CD4-positive, CD25-positive, alpha-beta regulatory T cell (primary cell): ENCODE measurements around the gene TOM1L2. TPM values are rescaled to one million over a fixed set of nuclear protein-coding genes. Genes with fewer than 3 reads are reported as not detected.

Source experiments
- ATAC-seq, 2 donors: fragments of 150-1000 bp; cut with Tn5 transposase; one replicate each; pipeline ENCODE4 v1.10.0; 2021; ENCODE audit warnings: low read depth in 2 of 2, moderate number of reproducible peaks in 2 of 2, moderate library complexity in 1 of 2
- DNase-seq, 3 donors: peaks; one replicate each; pipeline versions ENCODE4 v3.0.0 to v3.0.0-alpha.2; 2012 to 2022; ENCODE audit warnings: mixed read lengths in 1 of 3
- H3K27ac ChIP-seq: one replicate; pipeline ENCODE4 v1.7.0; 2013; ENCODE audit warnings: mild to moderate bottlenecking, low read length; ENCODE audit not compliant: insufficient read depth, poor library complexity, severe bottlenecking
- H3K27me3 ChIP-seq: one replicate; pipeline ENCODE4 v1.7.0; 2013; ENCODE audit warnings: low read length; ENCODE audit not compliant: control insufficient read depth, insufficient read depth
- H3K36me3 ChIP-seq: one replicate; pipeline ENCODE4 v1.7.0; 2013; ENCODE audit warnings: mild to moderate bottlenecking, low read length, moderate library complexity; ENCODE audit not compliant: control insufficient read depth, insufficient read depth
- H3K4me1 ChIP-seq: 2 replicates; pipeline ENCODE4 v1.7.0; 2013; ENCODE audit warnings: mild to moderate bottlenecking, low read length; ENCODE audit not compliant: insufficient read depth, control insufficient read depth, poor library complexity, severe bottlenecking
- H3K4me3 ChIP-seq: one replicate; pipeline ENCODE4 v1.7.0; 2013; ENCODE audit warnings: low read depth, mild to moderate bottlenecking, low read length, moderate library complexity
- H3K9me3 ChIP-seq, 2 experiments: 1 replicate in 1 of 2; 2 replicates in 1 of 2; pipeline ENCODE4 v1.7.0; 2013; ENCODE audit warnings: low read length in 2 of 2, mild to moderate bottlenecking in 1 of 2, moderate library complexity in 1 of 2; ENCODE audit not compliant: control insufficient read depth in 2 of 2
- H3K27ac Mint-ChIP-seq, 3 donors: one replicate each; pipeline ENCODE4 v1.8.0; 2020 to 2022; ENCODE audit warnings: mild to moderate bottlenecking in 3 of 3, mixed read lengths in 3 of 3, moderate library complexity in 2 of 3
- H3K27me3 Mint-ChIP-seq: one replicate; pipeline ENCODE4 v1.8.0; 2022; ENCODE audit warnings: mild to moderate bottlenecking, mixed read lengths
- H3K36me3 Mint-ChIP-seq: one replicate; pipeline ENCODE4 v1.8.0; 2020; ENCODE audit warnings: mixed read lengths
- H3K4me1 Mint-ChIP-seq, 4 donors: one replicate each; pipeline ENCODE4 v1.8.0; 2020 to 2022; ENCODE audit warnings: mixed read lengths in 4 of 4, mild to moderate bottlenecking in 1 of 4
- H3K4me3 Mint-ChIP-seq, 4 donors: one replicate each; pipeline ENCODE4 v1.8.0; 2020 to 2022; ENCODE audit warnings: mild to moderate bottlenecking in 4 of 4, mixed read lengths in 4 of 4, moderate library complexity in 3 of 4
- H3K9me3 Mint-ChIP-seq, 7 donors: one replicate each; pipeline ENCODE4 v1.8.0; 2020 to 2022; ENCODE audit warnings: mixed read lengths in 7 of 7, mild to moderate bottlenecking in 3 of 7, moderate library complexity in 2 of 7
- polyA plus RNA-seq, 4 donors: library from polyadenylated mRNA; unstranded; fragments of 300-500 nt; fragmentation: Illumina TruSeq; gene quantifications; one replicate each; pipeline ENCODE4 v1.2.3, GENCODE V29; 2021
- total RNA-seq: library from RNA; stranded (reverse); gene quantifications from one replicate; pipeline ENCODE4 v1.2.3, GENCODE V29; 2022

The TOM1L2 gene
- total and polyA plus RNA-seq, 5 donors from 2014 or later = 4.0 to 50.8 (median 6.7) TPM

DNA sequence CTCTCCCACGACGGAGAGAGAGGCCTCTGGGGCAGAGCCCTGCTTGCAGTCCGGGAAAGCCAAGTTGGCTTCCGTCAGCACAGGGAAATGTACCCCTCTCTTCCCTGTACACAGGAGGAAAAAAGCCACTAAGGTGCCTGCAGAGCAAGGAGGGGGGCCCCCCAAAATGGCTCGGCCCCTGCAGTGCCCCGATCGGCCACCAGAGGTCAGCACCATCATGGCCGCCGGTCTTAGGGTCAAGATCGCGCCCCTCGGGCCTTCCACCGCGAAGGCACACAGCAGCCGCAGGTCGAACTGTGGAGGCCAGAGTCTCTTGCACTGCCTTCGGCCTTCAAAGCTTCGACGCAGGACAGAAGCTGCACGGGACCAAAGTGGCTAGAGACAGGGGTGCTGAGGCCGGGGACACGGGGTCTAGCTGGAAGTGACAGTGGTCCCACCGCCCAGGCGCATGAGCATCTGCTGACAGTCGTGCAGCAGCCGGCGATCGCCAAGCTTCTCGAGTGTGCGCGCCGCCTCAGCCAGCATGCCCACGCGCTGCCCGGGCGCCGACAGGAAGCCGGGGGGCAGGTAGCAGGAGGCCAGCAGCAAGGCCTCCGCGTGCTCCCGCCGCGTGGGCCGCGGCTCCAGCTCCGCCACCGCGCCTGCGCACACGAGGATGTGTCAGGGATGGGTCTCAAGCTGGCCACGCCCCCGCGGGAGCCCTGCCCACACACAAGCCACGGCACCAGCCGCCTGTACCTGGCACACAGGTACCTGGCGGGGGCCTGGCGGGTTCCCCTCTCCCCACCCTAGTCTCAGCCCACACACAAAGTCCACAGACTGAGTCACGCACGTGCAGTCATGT is 159.8 kb downstream of the TOM1L2 start:
- DNase-seq (peak; percentile 47 to 58 (median 58)), ATAC-seq (peak; percentile 68 to 70)
- Mint-ChIP-seq H3K27ac (no peak overlapping the region), H3K9me3 (peaks cover 0 to 1% (median 0%) of the 10 kb centered on the region in 7 donors), H3K27me3 (no peaks in the 10 kb centered on the region), H3K4me3 (no peak overlapping the region), H3K4me1 (peaks cover 0 to 10% (median 2%) of the 10 kb centered on the region in 4 donors), H3K36me3 (peaks cover 3% of the 10 kb centered on the region)
- Histone ChIP-seq H3K27me3 (no peaks in the 10 kb centered on the region), H3K4me3 (no peak overlapping the region), H3K36me3 (no peaks in the 10 kb centered on the region), H3K27ac (no peak overlapping the region), H3K9me3 (no peaks in the 10 kb centered on the region), H3K4me1 (peaks cover 6% of the 10 kb centered on the region)

DNA sequence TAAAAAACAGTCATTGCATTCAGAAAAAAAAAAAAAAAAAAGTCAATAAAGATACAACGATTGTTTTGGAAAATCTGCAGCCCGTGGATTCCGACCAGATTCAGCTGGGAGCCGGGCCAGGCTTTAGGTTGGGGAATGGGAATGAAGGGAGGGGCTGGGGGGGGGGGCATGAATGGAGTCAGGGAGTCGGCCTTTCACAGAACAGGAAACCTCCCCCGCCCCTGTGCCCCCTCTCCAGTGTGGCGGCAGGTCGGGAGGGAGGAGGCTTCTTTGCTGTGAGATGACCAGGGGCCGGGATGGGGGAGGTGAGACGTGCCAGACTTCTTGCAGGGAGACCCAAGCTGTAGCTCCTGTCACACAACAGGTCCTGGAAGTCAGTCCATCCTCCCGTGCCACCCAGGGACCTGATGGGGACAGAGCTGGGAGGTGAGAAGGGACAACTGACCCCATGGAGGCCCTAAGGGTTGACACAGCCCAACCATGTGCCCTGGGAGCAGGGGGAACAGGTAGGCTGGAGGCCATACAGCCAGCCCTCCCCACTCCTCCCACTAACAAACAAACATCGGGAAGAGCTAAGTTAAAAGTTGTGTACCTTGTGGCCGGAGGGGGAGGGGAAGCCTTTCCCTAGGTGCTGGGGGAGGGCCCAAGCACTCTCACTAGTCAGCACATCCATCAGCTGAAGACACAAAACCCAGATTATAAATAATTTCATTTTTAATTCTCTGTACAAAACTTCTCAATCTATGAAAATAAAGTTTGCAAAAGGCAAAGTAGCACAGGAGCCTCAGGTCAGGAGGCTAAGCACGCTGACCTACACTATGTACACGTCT is 160.6 kb downstream of the TOM1L2 start:
- H3K4me1 ChIP-seq = peaks cover 6% of the 10 kb centered on the region
- no peaks in the 10 kb centered on the region for H3K36me3 ChIP-seq
- no peaks in the 10 kb centered on the region for H3K9me3 ChIP-seq
- H3K27ac ChIP-seq = no peak overlapping the region
- Mint-ChIP-seq H3K27me3 (no peaks in the 10 kb centered on the region), H3K4me3 (no peak overlapping the region), H3K4me1 (peaks cover 0 to 10% (median 2%) of the 10 kb centered on the region in 4 donors), H3K27ac (no peak overlapping the region), H3K36me3 (peaks cover 3% of the 10 kb centered on the region), H3K9me3 (peaks cover 0 to 1% (median 0%) of the 10 kb centered on the region in 7 donors)
- no peak for ATAC-seq
- DNase-seq = no peak
- no peak overlapping the region for H3K4me3 ChIP-seq
- H3K27me3 ChIP-seq = no peaks in the 10 kb centered on the region

DNA sequence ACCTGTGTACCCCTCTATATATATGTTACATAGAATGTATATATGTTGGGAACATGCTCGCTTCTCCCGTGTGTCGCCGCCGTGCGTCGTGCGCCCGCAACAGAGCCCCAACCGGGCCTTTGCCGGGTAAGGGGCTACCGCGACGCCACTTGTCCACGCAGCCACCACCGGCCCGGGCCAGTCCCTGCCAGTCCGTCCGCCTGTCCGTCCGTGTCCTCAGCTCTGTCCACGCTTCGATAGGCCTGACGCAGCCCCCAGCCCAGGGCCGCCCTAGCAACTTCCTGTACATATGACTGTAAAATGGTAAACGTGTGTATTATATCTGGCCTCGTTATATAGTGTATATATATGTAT is 161.3 kb downstream of the TOM1L2 start:
- ATAC-seq = no peak
- no peaks in the 10 kb centered on the region for H3K27me3 Mint-ChIP-seq
- Histone ChIP-seq H3K27ac (no peak overlapping the region), H3K4me1 (peaks cover 6% of the 10 kb centered on the region), H3K36me3 (no peaks in the 10 kb centered on the region), H3K9me3 (no peaks in the 10 kb centered on the region), H3K4me3 (no peak overlapping the region), H3K27me3 (no peaks in the 10 kb centered on the region)
- H3K4me3 Mint-ChIP-seq = no peak overlapping the region
- H3K36me3 Mint-ChIP-seq = peaks cover 8% of the 10 kb centered on the region
- H3K4me1 Mint-ChIP-seq = peaks cover 0 to 13% (median 2%) of the 10 kb centered on the region in 4 donors
- H3K9me3 Mint-ChIP-seq = peaks cover 0 to 1% (median 0%) of the 10 kb centered on the region in 7 donors
- no peak overlapping the region for H3K27ac Mint-ChIP-seq
- DNase-seq = no peak

DNA sequence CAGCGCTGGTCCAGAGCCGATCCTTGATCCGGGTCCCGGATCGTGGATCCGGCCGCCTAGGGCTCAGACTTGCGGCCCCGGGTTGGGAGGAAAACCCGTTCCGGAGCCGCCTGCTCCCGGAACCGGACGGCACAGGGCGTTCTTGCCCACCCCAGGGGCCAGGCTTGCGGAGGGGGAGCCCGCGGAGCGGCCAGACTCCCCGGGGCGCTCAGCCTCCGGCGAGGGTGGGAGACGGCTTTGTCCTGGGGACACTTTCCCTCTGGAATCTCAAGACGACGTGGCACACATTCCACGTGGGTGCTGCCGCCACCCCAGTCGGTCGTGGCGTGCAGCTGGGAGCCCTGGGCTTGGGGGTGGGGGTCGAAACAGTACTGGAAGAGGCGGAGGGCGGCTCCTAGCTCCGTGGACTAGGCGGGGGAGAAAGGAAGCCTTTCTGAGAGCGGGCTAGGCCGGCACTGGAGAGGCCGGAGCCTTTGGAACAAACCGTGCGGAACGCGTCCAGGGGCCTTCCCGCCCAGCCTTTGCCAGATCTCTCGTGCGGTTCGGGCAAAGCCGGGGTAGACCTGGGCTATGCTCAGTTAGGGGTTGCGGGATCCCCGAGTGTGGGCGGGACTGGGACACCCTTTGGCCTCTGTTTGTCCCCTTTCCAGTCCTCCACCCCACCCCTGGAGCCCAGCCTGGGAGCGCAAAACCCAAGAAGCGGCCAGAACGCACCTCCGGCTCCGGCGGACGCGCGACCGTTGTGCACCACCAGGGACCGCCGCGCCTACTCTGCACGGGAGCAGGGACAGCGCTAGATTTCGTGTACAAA is 161.9 kb downstream of the TOM1L2 start:
- Histone ChIP-seq H3K9me3 (no peaks in the 10 kb centered on the region), H3K27me3 (no peaks in the 10 kb centered on the region), H3K36me3 (no peaks in the 10 kb centered on the region), H3K27ac (no peak overlapping the region), H3K4me3 (no peak overlapping the region), H3K4me1 (peaks cover 6% of the 10 kb centered on the region)
- Mint-ChIP-seq H3K36me3 (peaks cover 10% of the 10 kb centered on the region), H3K4me3 (no peak overlapping the region), H3K9me3 (peaks cover 0 to 1% (median 0%) of the 10 kb centered on the region in 7 donors), H3K27ac (peak overlapping the region in 1 of 3 donors; percentile 26), H3K4me1 (peaks cover 0 to 14% (median 2%) of the 10 kb centered on the region in 4 donors), H3K27me3 (no peaks in the 10 kb centered on the region)
- no peak for DNase-seq
- no peak for ATAC-seq

DNA sequence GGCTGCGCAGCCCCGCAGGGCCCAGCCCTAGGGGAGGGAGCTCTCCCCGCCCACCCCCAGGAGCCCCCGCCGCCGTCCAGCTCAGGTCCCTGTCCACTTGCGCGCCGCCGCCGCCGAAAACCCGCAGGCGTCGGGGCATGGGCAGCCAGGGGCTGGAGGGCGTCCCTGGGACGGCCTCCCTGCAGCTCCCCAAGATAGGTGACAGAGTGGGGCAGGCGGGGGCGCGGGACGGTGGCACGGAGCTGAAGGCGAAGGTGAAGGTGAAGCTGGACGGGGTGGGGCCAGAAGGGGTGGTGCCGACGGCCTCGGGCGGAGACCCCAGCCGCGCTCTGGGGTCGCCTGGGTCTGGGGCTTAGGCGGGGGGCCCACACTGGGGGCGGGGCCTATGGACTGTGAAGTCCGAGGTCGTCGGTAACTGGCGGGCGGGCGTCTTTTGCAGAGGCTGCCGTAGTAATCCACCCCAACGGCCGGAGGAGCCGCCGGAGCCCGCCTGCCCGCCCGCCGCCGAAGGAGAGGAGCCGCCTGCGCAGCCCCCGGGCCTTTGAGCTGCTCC is 162.6 kb downstream of the TOM1L2 start:
- H3K27me3 Mint-ChIP-seq = no peaks in the 10 kb centered on the region
- H3K4me1 ChIP-seq = peaks cover 6% of the 10 kb centered on the region
- no peak overlapping the region for H3K4me3 Mint-ChIP-seq
- H3K27me3 ChIP-seq = no peaks in the 10 kb centered on the region
- DNase-seq (no peak), ATAC-seq (no peak)
- peaks cover 0 to 14% (median 2%) of the 10 kb centered on the region in 4 donors for H3K4me1 Mint-ChIP-seq
- no peak overlapping the region for H3K27ac ChIP-seq
- peaks cover 10% of the 10 kb centered on the region for H3K36me3 Mint-ChIP-seq
- H3K27ac Mint-ChIP-seq = no peak overlapping the region
- H3K9me3 ChIP-seq = no peaks in the 10 kb centered on the region
- H3K36me3 ChIP-seq = no peaks in the 10 kb centered on the region
- H3K9me3 Mint-ChIP-seq = peaks cover 0 to 1% (median 0%) of the 10 kb centered on the region in 7 donors
- H3K4me3 ChIP-seq = no peak overlapping the region

- Mint-ChIP-seq H3K27ac (no peak overlapping the region), H3K9me3 (peaks cover 0 to 1% (median 0%) of the 10 kb centered on the region in 7 donors), H3K4me1 (peaks cover 0 to 14% (median 2%) of the 10 kb centered on the region in 4 donors), H3K27me3 (no peaks in the 10 kb centered on the region), H3K4me3 (peak overlapping the region in 1 of 4 donors; percentile 36), H3K36me3 (peaks cover 16% of the 10 kb centered on the region)
- ATAC-seq (no peak), DNase-seq (no peak)
- H3K4me1 ChIP-seq = peaks cover 6% of the 10 kb centered on the region
- no peaks in the 10 kb centered on the region for H3K9me3 ChIP-seq
- no peak overlapping the region for H3K27ac ChIP-seq
- no peak overlapping the region for H3K4me3 ChIP-seq
- no peaks in the 10 kb centered on the region for H3K36me3 ChIP-seq
- H3K27me3 ChIP-seq = no peaks in the 10 kb centered on the region
Observed at GRCh38 chr17:17808706-17809432, 163.3 kb downstream of the TOM1L2 start.
